ENCODE results near the gene TBPL2.

DNA sequence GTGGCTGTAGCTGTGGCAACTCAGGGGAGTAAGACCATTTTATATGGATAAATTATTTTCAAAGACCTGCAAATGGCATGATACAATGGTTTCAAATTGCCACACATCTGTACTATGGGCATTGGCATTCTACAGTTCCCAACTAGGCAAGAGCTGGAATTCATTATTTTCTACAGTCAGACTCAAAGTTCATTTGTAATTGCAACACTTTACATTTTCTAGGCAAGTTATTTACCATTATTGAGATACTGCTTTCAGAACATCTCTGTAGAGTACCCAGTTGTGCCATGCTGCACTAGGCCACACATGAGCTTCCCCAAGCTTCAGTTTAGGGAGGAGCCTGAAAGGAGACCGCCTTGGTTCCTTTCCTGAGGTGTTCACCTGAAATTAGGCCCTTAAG, 20.8 kb downstream of the TBPL2 start:
- TF ChIP-seq, protein P1, sequence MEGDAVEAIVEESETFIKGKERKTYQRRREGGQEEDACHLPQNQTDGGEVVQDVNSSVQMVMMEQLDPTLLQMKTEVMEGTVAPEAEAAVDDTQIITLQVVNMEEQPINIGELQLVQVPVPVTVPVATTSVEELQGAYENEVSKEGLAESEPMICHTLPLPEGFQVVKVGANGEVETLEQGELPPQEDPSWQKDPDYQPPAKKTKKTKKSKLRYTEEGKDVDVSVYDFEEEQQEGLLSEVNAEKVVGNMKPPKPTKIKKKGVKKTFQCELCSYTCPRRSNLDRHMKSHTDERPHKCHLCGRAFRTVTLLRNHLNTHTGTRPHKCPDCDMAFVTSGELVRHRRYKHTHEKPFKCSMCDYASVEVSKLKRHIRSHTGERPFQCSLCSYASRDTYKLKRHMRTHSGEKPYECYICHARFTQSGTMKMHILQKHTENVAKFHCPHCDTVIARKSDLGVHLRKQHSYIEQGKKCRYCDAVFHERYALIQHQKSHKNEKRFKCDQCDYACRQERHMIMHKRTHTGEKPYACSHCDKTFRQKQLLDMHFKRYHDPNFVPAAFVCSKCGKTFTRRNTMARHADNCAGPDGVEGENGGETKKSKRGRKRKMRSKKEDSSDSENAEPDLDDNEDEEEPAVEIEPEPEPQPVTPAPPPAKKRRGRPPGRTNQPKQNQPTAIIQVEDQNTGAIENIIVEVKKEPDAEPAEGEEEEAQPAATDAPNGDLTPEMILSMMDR (IDR thresholded peaks at IDR 0.05; ENCODE audit: poor library complexity) = no peak
- TF ChIP-seq EZH2 (IDR thresholded peaks at IDR 0.05; ENCODE audit: borderline replicate concordance) (no peak), EZH2phosphoT487 (IDR thresholded peaks at IDR 0.05; ENCODE audit: low read depth, severe bottlenecking, unreplicated experiment) (no peak)
